GM21367 (cell line): ENCODE results near the gene SUSD1.

Source experiments
- ATAC-seq: cut with Tn5 transposase; IDR thresholded peaks from one replicate; pipeline ENCODE4 v1.9.1; 2021; ENCODE audit not compliant: unreplicated experiment

SUSD1 gene

GRCh38 chr9:111993319-111993718 is 181.8 kb downstream of the SUSD1 start:
- no peak for ATAC-seq

GRCh38 chr9:111992523-111992922 is 182.6 kb downstream of the SUSD1 start:
- ATAC-seq = peak; percentile 80

- ATAC-seq = no peak
Measured at GRCh38 chr9:111991179-111991578, 183.9 kb downstream of the SUSD1 start.
